Right renal pelvis (tissue), 4 donors: ENCODE measurements around the gene SH2D5. TPM values are rescaled to one million over a fixed set of nuclear protein-coding genes. Genes with fewer than 3 reads are reported as not detected.

Experiments
- DNase-seq, 4 donors: peaks; one replicate each; pipeline ENCODE4 v3.0.0-alpha.2; 2013; ENCODE audit warnings: low read depth in 4 of 4, low spot score in 3 of 4, missing footprints in 1 of 4
- polyA plus RNA-seq, 4 donors: library from polyadenylated mRNA; unstranded; fragments of 120-200 nt; gene quantifications; one replicate each; pipeline ENCODE4 v1.2.1, GENCODE V29; 2013; ENCODE audit not compliant: insufficient read length in 4 of 4

Gene SH2D5
- polyA plus RNA-seq, result 1 to 10 TPM in 3 of 4 donors, under 1 TPM in 1; 0.80 to 1.4 (median 1.1) TPM

DNA sequence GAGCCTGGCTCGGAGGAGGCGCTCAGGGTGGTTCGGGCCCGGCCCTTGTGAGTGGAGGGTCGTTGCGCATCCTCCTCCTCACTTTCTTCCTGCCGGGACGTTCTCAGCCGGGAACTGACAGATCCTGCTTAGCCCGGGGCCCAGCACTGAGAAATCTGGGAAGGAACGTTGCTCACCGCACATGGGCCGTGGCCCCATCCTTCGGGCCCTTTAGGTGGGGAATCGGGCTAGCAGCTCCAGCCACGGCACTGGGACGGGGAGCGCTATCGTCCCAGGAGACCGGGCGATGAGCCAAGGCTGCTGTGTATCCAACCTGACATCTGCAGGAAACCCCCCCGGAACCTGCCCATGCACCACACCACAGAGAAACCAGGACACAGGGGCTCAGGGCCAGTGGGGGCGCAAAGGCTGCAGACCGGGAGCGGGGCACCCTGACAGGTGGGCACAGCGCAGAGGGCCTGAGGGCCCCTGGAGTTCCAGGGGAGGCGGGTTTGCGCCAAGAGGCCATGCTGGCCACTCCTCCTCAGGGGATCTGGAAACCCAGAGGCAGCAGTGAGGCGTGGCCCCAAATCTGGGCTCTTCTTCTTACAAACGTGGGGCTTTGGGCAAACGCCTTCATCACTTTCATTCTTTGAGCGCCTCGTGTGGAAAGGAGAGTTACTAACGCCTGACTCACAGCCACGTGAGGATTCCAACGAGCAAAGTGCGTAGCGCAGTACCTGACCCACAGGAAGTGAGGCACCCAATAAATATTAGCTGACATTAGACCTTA, at the start of gene SH2D5:
Gene SH2D5 (minus strand): TSS at position 116 of the 772 bp plus-strand sequence. CDS start 4,659 bp downstream, outside the sequence.
- peak in 2 of 4 donors; percentile 56 to 63 for DNase-seq

- no peak for DNase-seq
Measured at GRCh38 chr1:20775700-20776099, 43.2 kb upstream of the SH2D5 start.

GRCh38 chr1:20771780-20772179, 39.3 kb upstream of the SH2D5 start:
- DNase-seq, result no peak

DNA sequence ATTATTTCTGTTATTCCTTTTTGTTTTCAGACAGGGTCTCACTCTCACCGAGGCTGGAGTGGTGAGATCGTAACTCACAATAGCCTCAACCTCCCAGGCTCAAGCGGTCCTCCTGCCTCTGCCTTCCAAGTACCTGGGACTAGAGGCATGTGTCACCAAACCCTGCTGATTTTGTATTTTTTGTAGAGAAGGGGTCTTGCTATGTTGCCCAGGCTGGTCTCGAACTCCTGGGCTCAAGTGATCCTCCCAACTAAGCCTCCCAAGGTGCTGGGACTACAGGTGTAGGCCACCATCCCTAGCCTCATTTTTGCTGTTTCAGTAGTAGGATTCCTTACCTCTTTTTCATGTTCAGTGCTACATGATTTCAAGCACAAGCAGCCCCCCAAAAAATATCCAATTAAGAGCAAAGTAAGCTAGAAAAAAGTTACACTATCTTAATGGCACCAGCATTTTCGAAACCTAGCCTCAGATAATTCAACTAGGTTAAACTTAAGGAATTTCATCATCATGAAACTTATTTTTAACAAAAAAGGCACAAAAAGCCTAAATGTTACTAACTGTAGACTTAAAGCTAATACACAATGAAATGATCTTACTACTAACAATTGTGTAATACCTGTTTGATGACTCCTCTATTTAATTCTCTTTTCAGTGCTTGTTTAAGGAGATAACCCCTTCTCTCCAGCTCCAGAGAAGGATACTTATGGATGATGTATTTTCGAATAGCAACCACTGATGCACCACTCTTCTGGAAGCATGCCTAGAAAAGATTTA, 38.0 kb upstream of the SH2D5 start:
- no peak for DNase-seq

DNA sequence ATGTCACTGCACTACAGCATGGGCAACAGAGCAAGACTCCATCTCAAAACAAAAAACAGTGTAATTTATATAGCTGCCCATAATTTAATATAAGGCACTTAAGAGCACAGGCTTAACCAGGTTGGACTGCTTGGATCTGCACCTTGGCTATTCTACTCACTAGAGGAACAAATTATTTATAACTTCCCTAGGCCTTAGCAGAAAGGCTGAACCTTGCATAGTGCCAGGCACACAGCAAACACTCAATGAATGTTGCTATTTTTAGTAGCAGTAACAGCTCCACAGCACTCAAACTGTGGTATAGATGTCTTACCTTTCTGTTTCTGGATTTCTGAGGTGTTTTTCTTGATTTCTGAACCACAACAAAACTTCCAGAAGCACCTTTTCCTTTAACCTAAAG, 34.8 kb upstream of the SH2D5 start:
- DNase-seq, result no peak

GRCh38 chr1:20763417-20763816, 30.9 kb upstream of the SH2D5 start:
- no peak for DNase-seq

DNA sequence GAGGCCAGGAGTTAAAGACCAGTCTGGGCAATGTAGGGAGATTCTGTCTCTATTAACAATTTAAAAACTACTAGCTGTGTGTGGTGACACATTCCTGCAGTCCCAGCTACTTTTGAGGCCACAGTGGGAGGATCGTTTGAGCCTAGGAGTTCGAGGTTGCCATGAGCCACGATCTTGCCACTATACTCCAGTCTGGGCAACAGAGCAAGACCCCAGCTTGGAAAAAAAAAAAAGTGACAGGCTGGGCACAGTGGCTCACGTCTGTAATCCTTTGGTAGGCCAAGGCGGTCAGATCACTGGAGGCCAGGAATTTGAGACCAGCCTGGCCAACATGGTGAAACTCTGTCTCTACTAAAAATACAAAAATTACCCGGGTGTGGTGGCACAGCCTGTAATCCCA, 27.8 kb upstream of the SH2D5 start:
- DNase-seq, result no peak

DNA sequence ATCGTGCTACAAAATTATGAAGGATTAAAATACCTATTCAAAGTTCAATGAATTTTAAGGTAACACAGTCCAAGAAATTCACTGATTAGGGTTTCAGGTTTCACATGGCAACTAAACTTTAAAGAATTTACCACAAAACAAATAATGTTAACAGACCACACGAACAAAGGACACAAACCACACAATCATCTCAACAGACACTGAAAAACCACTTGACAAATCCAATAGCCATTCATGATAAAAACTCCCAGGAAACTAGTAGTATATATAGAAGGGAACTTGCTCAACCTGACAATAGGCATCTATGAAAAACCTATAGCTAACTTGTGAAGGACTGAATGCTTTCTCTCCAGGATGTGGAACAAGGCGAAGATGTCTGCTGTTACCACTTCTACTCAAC, 21.1 kb upstream of the SH2D5 start:
- DNase-seq, result no peak

DNA sequence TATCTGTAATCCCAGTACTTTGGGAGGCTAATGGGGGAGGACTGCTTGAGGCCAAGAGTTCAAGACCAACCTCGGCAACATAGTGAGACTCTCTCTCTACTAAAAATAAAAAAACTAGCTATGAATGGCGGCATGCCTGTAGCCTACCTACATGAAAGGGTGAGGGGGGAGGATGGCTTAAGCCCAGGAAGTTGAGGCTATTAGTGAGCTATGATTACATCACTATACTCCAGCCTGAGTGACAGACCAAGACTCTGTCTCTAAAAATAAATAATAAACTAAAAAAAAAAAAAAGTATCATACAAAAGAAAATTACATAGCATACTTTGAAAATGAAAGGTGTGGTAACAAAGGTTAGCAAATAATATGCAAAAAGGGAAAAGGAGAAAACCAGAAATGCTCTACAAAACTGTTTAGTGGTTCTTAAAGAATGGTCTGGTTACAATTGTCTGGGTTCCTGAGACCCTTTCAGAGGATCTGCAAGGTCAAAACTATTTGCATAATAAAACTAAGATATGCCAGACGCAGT, 19.0 kb upstream of the SH2D5 start:
- DNase-seq, result no peak

GRCh38 chr1:20742671-20743070, 10.2 kb upstream of the SH2D5 start:
- DNase-seq, result no peak

DNA sequence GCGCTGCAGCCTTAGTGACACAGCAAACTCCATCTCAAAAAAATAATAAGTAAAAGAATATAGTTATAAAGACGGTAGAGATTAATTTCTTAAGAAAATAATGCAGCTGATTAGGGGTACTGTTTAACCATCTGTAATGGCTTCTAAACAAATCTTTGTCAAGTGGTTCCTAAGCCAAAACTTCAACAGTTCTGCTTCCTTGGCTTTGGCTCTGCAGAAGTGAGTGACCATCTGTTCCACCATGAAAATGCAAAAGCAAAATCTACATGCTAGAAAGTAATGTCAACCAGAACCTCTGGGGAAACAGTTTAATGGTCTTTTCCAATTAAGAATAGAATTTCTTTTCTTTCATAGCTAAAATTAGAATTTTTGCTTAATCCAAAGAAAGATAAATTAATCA, 8.3 kb upstream of the SH2D5 start:
- no peak for DNase-seq

GRCh38 chr1:20739225-20739624, 6.7 kb upstream of the SH2D5 start:
- no peak for DNase-seq

DNA sequence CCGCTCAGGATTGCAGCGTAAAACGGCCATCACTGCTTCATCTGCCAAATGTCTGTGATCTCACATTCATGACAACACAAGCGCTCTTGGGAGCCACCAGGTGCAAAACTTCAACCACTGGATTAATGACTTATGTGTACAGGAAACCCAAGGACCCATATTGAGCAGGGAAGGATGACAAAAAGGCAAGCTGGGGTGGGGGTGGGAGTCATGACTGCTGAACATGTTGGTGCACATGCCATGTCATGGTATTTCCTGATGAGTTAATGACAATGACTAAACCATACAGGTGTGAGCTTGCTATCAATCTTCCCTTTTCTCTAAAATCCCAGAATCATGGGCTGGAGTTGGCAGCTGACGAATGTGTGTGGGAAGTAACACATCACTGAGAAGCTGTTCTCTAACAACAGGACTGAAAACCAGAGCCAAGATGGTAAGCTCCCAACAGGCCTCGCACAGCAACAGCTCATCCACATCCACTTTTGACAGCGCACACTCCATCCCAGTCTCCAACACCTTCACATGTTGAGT, 3.1 kb upstream of the SH2D5 start:
- no peak for DNase-seq

GRCh38 chr1:20733360-20733975, 965 bp upstream of the SH2D5 start:
- no peak for DNase-seq

DNA sequence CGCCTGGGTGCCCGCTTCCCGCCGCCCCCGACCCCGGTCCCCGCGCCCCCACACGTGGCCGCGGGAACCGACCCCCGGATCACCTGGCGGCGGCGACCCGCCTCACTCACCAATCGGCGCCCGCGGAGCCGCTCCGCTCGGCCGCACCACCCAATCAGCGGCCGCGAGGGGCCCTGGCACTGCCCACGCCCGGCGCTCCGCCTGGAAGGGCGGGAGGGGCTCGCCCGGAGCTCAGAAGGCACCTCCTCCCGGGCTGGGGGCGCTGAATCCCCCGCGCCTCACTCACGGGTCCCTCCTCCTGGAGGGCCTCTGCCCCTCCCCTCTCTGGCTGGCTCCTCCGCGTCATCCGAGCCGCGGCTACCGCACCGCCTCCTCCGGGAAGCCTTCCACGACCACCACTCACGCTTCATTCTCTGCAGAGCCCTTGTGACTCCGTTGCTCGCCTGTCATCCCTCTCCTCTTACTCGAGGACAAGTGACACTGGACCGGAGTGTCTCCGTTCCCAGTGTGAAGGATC, 374 bp downstream of the SH2D5 start:
- DNase-seq, result peak in 2 of 4 donors; percentile 55 to 70

DNA sequence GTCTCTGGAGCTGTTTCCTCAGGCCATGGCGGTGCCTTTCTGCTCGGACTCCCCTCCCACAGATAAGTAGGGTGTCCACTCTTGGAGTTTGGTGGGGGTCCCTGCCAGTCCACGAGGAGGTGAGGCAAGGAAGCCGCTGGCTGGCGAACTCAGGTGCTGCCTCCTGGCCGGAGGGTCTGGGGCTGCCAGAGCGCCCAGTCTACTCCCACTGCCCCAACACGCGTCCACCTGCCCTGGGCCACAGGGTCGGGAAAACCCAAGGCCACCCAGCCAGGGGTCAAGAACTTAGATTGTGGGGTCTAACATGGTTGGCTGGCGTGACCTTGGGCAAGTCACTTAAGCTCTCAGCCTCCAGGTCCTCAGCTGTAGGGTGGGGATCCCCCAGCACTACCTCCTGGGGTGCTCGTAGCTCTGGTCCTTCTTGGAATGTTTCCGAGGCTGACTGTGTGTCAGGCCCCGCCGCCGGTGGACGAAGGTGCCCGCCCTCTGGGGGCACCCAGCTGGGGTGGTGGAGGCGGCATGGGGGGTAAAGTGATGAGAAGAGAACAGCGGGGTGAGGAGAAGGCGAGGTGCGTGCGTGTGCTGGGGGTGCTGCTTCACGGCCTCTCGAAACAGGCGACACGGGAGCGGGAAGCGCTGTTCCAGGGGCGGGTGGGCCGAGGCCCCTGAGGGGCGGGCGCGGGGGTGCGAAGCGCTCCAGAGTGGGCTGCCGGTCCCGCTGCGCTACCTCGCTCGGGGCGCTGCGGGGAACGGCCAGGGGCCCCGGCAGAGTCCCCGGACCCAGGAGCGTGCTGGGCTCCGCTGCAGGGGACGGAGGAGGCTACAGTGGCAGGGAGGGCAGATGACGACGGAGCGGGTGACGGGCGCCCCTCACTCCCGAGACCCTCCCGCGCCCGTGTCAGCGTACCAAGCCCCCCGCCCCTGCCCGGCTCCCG, 1.2 kb downstream of the SH2D5 start:
- no peak for DNase-seq

- DNase-seq, result no peak
Measured at GRCh38 chr1:20730690-20731056, 1.8 kb downstream of the SH2D5 start.

- DNase-seq, result no peak
Measured at GRCh38 chr1:20729990-20730689, 2.4 kb downstream of the SH2D5 start.
